ENCODE measurements around the gene ARIH1. TPM values are rescaled to one million over a fixed set of nuclear protein-coding genes. Genes with fewer than 3 reads are reported as not detected.

The ARIH1 gene
- total RNA-seq, 1 experiment from 2014 or later, result 63.0 TPM

- Histone ChIP-seq H3K4me1 (ENCODE audit: insufficient read depth, low read length) (no peaks in the 10 kb centered on the region), H4K20me1 (ENCODE audit: low read length) (no peaks in the 10 kb centered on the region), H3K4me2 (ENCODE audit: low read length) (no peak overlapping the region), H3K9me3 (ENCODE audit: low read length) (no peaks in the 10 kb centered on the region), H3K27ac (ENCODE audit: low read length) (no peak overlapping the region), H2AFZ (ENCODE audit: low read length) (no peak overlapping the region), H3F3A (ENCODE audit: low read length, unreplicated experiment) (no peaks in the 10 kb centered on the region), H3K27me3 (ENCODE audit: low read length) (no peaks in the 10 kb centered on the region), H3K36me3 (ENCODE audit: low read depth, low read length) (no peaks in the 10 kb centered on the region), H3K9me2 (replicated peaks; ENCODE audit: low read length) (no peaks in the 10 kb centered on the region), H3K9ac (ENCODE audit: low read length) (no peak overlapping the region), H3K4me3 (ENCODE audit: low read length) (no peak overlapping the region), H3K79me2 (ENCODE audit: low read length) (no peaks in the 10 kb centered on the region)
- ATAC-seq, result no peak
- ChIA-PET CTCF (no interaction called here), POLR2A (ENCODE audit: unreplicated experiment) (no interaction called here)
- no peak for TF ChIP-seq EZH2 (IDR thresholded peaks at IDR 0.05; ENCODE audit: low read length, unreplicated experiment)
- TF ChIP-seq CTCF (conservative IDR thresholded peaks at IDR 0.05; ENCODE audit: low read depth, low read length), result no peak
- TF ChIP-seq EZH2phosphoT487 (IDR thresholded peaks at IDR 0.05; ENCODE audit: borderline replicate concordance, low read length), result no peak
- BruUV-seq (replicated peaks), result no TSS peak
- intact Hi-C loops (cut with micrococcal nuclease), result no loop called here
- no peak for DNase-seq
Measured at GRCh38 chr15:72592676-72593075, 118.5 kb downstream of the ARIH1 start.

- H3K4me2 ChIP-seq (ENCODE audit: low read length), result no peak overlapping the region
- no peaks in the 10 kb centered on the region for H3F3A ChIP-seq (ENCODE audit: low read length, unreplicated experiment)
- H4K20me1 ChIP-seq (ENCODE audit: low read length), result no peaks in the 10 kb centered on the region
- no peak overlapping the region for H3K4me3 ChIP-seq (ENCODE audit: low read length)
- no TSS peak for BruUV-seq (replicated peaks)
- no peaks in the 10 kb centered on the region for H3K4me1 ChIP-seq (ENCODE audit: insufficient read depth, low read length)
- no peak for DNase-seq
- H3K79me2 ChIP-seq (ENCODE audit: low read length), result no peaks in the 10 kb centered on the region
- ATAC-seq, result no peak
- ChIA-PET POLR2A (ENCODE audit: unreplicated experiment) (no interaction called here), CTCF (no interaction called here)
- no peaks in the 10 kb centered on the region for H3K36me3 ChIP-seq (ENCODE audit: low read depth, low read length)
- H3K9ac ChIP-seq (ENCODE audit: low read length), result no peak overlapping the region
- no peaks in the 10 kb centered on the region for H3K9me2 ChIP-seq (replicated peaks; ENCODE audit: low read length)
- no peaks in the 10 kb centered on the region for H3K27me3 ChIP-seq (ENCODE audit: low read length)
- TF ChIP-seq EZH2phosphoT487 (IDR thresholded peaks at IDR 0.05; ENCODE audit: borderline replicate concordance, low read length), result no peak
- no peak for TF ChIP-seq EZH2 (IDR thresholded peaks at IDR 0.05; ENCODE audit: low read length, unreplicated experiment)
- TF ChIP-seq CTCF (conservative IDR thresholded peaks at IDR 0.05; ENCODE audit: low read depth, low read length), result no peak
- H3K9me3 ChIP-seq (ENCODE audit: low read length), result no peaks in the 10 kb centered on the region
- no peak overlapping the region for H2AFZ ChIP-seq (ENCODE audit: low read length)
- no peak overlapping the region for H3K27ac ChIP-seq (ENCODE audit: low read length)
- intact Hi-C loops (cut with micrococcal nuclease), result no loop called here
Measured at GRCh38 chr15:72593838-72594237, 119.7 kb downstream of the ARIH1 start.

GRCh38 chr15:72599855-72600464 is 125.8 kb downstream of the ARIH1 start:
- Histone ChIP-seq H3K36me3 (ENCODE audit: low read depth, low read length) (no peaks in the 10 kb centered on the region), H3K9me2 (replicated peaks; ENCODE audit: low read length) (no peaks in the 10 kb centered on the region), H4K20me1 (ENCODE audit: low read length) (no peaks in the 10 kb centered on the region), H3K9me3 (ENCODE audit: low read length) (no peaks in the 10 kb centered on the region), H3K4me3 (ENCODE audit: low read length) (no peak overlapping the region), H2AFZ (ENCODE audit: low read length) (no peak overlapping the region), H3K4me1 (ENCODE audit: insufficient read depth, low read length) (no peaks in the 10 kb centered on the region), H3K27me3 (ENCODE audit: low read length) (no peaks in the 10 kb centered on the region), H3K9ac (ENCODE audit: low read length) (no peak overlapping the region), H3K79me2 (ENCODE audit: low read length) (no peaks in the 10 kb centered on the region), H3K4me2 (ENCODE audit: low read length) (no peak overlapping the region), H3K27ac (ENCODE audit: low read length) (no peak overlapping the region), H3F3A (ENCODE audit: low read length, unreplicated experiment) (no peaks in the 10 kb centered on the region)
- POLR2A ChIA-PET (ENCODE audit: unreplicated experiment), result interaction anchor here (0.6 kb wide), 1 partner anchor 11 kb away, joined by 3 read pairs; no protein-coding TSS in a partner anchor
- no TSS peak for BruUV-seq (replicated peaks)
- intact Hi-C loops (cut with micrococcal nuclease), result loop anchor here (5.0 kb wide), 1 partner anchor 87 kb away; the partner anchor contains the start of genes BBS4 and HIGD2B
- ATAC-seq, result peak; percentile 76
- peak; percentile 67 for DNase-seq
- CTCF ChIA-PET, result interaction anchor here (0.5 to 1.2 kb wide), 4 partner anchors 13 to 194 kb away, joined by 3 to 5 read pairs (median 4); no protein-coding TSS in a partner anchor
- TF ChIP-seq CTCF (conservative IDR thresholded peaks at IDR 0.05; ENCODE audit: low read depth, low read length) (peak; percentile 76), EZH2phosphoT487 (IDR thresholded peaks at IDR 0.05; ENCODE audit: borderline replicate concordance, low read length) (no peak)
